GM10266 (cell line): ENCODE results near the gene FAM118B.

ENCODE experiments used
- DNase-seq: peaks from one replicate; pipeline ENCODE4 v3.0.0; 2012; ENCODE audit errors: extremely low spot score
- TF ChIP-seq, protein P1 (sequence below): IDR thresholded peaks from 2 replicates; pipeline ENCODE4 v1.5.1; 2012; ENCODE audit warnings: mild to moderate bottlenecking, low read depth; ENCODE audit not compliant: control insufficient read depth, insufficient read depth; ENCODE audit errors: missing control alignments

The FAM118B gene

DNA sequence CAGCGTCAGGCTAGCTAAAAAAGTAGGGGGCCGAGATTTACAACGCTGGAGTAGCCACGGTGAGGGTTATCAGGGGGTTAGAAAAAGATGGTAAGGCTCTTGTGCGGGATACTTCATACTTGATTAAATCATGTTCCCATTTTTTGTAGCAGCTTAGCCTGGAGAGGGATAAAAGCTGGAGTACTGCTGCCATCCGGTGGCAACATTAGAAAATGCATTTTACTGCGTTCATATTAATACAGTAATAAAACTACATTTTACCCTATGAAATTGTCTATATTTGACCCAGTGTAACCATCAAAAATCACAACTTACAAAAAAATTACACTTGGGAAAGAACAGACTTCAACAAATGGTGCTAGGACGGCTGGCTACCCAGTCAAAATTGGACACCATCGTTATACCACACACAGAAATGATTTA, 17.4 kb upstream of the FAM118B start:
- TF ChIP-seq, protein P1, sequence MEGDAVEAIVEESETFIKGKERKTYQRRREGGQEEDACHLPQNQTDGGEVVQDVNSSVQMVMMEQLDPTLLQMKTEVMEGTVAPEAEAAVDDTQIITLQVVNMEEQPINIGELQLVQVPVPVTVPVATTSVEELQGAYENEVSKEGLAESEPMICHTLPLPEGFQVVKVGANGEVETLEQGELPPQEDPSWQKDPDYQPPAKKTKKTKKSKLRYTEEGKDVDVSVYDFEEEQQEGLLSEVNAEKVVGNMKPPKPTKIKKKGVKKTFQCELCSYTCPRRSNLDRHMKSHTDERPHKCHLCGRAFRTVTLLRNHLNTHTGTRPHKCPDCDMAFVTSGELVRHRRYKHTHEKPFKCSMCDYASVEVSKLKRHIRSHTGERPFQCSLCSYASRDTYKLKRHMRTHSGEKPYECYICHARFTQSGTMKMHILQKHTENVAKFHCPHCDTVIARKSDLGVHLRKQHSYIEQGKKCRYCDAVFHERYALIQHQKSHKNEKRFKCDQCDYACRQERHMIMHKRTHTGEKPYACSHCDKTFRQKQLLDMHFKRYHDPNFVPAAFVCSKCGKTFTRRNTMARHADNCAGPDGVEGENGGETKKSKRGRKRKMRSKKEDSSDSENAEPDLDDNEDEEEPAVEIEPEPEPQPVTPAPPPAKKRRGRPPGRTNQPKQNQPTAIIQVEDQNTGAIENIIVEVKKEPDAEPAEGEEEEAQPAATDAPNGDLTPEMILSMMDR: peak; percentile 58
- no peak for DNase-seq

DNA sequence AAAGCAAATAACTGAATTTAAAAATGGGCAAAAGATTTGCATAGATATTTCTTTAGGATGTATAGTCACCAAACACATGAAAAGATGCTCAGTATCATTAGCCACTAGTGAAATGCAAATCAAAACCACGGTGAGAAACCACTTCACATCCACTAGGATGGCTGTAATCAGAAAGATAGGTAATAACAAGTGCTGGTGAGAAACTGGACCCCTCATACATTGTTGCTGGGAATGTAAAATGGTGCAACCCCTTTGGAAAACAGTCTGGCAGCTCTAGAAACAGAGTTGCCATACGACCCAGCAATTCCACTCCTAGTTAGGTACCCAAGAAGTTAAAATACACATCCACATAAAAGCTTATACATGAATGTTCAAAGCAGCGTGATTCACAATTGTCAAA, 16.5 kb upstream of the FAM118B start:
- DNase-seq: no peak
- TF ChIP-seq, protein P1: no peak

DNA sequence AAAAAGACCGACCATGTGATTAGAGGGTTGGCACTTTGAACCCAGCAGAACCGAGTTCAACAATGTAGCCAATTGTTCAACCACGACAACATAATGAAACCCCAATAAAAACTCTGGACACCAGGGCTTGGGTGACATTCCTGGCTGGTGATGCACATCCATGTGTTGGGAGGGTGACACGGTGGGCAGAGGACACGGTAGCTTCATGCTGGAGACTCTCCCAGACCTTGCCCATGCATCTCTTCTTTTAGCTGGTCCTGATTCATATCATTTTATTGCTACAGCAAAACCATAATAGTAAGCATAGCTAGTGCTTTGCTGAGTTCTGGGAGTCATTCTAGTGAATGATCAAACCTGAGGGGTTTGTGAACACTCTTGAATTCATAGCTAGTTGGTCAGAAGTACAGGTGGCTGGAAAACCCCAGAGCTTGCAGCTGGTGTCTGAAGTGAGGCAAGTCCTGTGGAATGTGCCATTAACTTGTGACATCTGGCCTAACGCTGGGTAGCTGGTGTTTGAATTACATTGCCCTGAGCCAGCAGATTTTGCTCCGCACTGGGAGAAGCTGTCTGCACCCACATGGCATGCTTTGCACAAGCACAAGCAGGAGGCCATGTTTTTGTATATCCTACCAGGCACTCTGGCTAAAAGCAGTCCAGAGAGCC, 14.2 kb upstream of the FAM118B start:
- TF ChIP-seq, protein P1: no peak
- DNase-seq: no peak

DNA sequence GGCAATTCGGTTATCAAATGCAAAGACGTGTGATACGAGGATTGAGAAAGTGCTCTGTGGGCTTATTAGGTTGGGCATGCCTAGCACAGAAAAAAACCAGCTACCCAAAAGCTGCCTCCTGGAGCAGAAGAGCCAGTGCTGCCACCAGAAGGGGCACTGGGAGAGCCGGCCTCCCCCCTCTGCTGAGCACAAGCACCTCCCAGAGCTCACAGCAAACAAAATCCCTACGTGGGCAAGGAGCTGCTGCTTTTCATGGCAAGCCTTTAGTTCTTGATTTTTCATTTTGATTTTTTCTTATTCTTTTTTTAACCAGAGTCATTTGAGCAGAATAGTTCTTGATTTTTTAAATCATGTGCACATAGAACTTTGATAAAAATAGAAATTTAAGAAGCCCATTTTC, 12.9 kb upstream of the FAM118B start:
- no peak for DNase-seq
- TF ChIP-seq, protein P1: no peak

DNA sequence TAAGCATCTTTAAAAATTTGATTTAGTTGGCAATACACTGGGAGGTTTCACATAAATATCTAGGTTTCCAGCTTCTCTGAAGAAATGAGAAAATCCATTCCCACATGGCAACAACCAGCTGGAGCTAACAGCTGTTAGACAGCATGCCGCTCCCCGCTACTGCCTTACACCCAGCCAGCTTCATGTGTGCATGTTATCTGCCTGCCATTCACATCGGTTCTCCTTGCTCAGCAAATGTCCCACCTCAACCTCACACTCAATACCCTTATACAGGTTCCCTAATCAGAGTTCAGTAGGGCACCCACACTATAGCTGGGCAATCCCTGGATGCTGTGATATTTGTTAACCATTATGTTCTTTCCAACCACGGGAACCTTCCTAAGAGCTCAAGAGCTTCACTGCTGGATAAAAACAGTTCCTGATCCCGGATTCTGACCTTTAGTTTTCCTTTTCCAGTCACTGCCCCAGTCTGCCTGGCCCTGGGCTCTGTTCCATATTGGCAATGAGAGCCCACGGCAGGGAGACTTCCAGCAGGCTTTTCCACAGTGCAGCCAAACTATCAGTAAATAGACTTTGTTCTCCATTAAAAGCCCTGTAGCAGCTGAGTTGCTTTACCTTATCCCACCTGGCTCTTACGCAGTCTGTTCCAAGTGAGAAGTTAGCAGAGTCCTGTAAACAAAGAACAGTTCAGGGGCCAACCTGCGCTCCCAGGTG, 8.8 kb upstream of the FAM118B start:
- no peak for DNase-seq
- TF ChIP-seq, protein P1: no peak

DNA sequence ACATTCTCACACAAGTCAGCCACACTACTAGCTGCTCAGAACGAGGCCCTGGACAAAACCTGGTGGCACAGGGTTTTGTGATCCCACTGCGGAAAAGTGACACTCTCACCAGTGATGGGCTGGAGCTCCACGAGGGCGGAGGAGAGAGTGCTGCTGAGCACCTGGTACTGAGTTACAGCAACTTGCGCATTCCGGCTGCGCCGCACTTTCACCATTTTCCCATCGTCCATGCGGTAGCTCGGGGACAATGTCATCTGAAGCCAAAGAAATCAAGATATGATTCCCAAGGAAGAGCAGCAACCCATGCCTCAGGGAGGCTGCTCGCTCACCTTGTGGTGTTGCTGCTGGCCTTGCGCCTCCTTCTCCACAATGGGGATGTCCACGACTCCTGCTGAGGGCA, 6.2 kb upstream of the FAM118B start:
- TF ChIP-seq, protein P1: no peak
- no peak for DNase-seq

DNA sequence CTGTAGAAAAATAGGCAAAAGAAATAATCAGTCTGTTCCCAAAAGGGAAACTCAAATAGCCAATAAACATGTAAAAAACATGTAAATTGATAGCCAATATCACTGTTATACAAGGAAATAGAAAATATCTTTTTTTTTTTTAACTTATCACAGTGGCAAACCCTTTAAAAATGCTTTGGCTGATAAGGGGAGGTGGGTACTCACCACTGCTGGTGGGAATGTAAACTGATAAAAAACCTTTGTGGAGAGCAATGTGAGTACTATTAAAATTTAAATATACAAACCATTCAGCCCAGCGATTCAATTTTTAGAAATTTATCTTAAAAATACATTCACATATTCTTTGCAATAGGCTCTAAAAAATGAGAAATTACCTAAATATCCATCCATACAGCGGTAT, 3.7 kb upstream of the FAM118B start:
- TF ChIP-seq, protein P1: no peak

More for the DNA sequence above, 3.7 kb upstream of the FAM118B start:
- DNase-seq: no peak
